SK-N-SH treated with all-trans-retinoic acid at 6 μM for 48 hours (cell line): ENCODE measurements around the gene EIF3B.

Source experiments
- ESRRG ChIP-seq: fragments of 250-450 bp; sonication (Bioruptor Pico); IDR thresholded peaks from 2 replicates; pipeline ENCODE4 v1.6.1; 2021; ENCODE audit warnings: mild to moderate bottlenecking
- GLIS3 ChIP-seq: fragments of 250-450 bp; sonication (Bioruptor Pico); IDR thresholded peaks from 2 replicates; pipeline ENCODE4 v1.5.0; 2020; ENCODE audit warnings: mild to moderate bottlenecking, moderate library complexity
- OSR1 ChIP-seq: fragments of 250-450 bp; sonication (Bioruptor Pico); IDR thresholded peaks from 2 replicates; pipeline ENCODE4 v1.8.0; 2022; ENCODE audit warnings: moderate library complexity, mild to moderate bottlenecking, inconsistent platforms
- PPARA ChIP-seq: fragments of 250-450 bp; sonication (Bioruptor Pico); IDR thresholded peaks from 2 replicates; pipeline ENCODE4 v1.5.0; 2020; ENCODE audit warnings: mild to moderate bottlenecking, borderline replicate concordance
- RARB ChIP-seq: fragments of 250-450 bp; sonication (Bioruptor Pico); IDR thresholded peaks from 2 replicates; pipeline ENCODE4 v1.8.0; 2021; ENCODE audit warnings: mild to moderate bottlenecking, moderate library complexity
- TCF4 ChIP-seq: fragments of 250-450 bp; sonication (Bioruptor Pico); IDR thresholded peaks from 2 replicates; pipeline ENCODE4 v1.8.0; 2021; ENCODE audit warnings: mild to moderate bottlenecking, moderate library complexity, borderline replicate concordance
- TOX ChIP-seq: fragments of 250-450 bp; sonication (Bioruptor Pico); IDR thresholded peaks from 2 replicates; pipeline ENCODE4 v1.8.0; 2021; ENCODE audit warnings: mild to moderate bottlenecking, moderate library complexity, borderline replicate concordance
- ZFP3 ChIP-seq: fragments of 250-450 bp; sonication (Bioruptor Pico); IDR thresholded peaks from 2 replicates; pipeline ENCODE4 v1.5.0; 2020; ENCODE audit warnings: mild to moderate bottlenecking, moderate library complexity
- ZNF70 ChIP-seq: fragments of 450-650 bp; formaldehyde crosslinking; IDR thresholded peaks from 2 replicates; pipeline ENCODE4 v1.5.0; 2020; ENCODE audit warnings: mild to moderate bottlenecking, moderate library complexity
- ZNF8 ChIP-seq: fragments of 450-650 bp; formaldehyde crosslinking; IDR thresholded peaks from 2 replicates; pipeline ENCODE4 v1.5.0; 2020; ENCODE audit warnings: mild to moderate bottlenecking, moderate library complexity
- TF ChIP-seq, protein P1 (sequence below): fragments of 250-450 bp; sonication (Bioruptor Pico); IDR thresholded peaks from 2 replicates; pipeline ENCODE4 v1.8.0; 2020; ENCODE audit warnings: mild to moderate bottlenecking, moderate library complexity, borderline replicate concordance
- TF ChIP-seq, protein P2 (sequence below): fragments of 250-450 bp; sonication (Bioruptor Pico); IDR thresholded peaks from 2 replicates; pipeline ENCODE4 v1.5.1; 2020; ENCODE audit warnings: low read depth, mild to moderate bottlenecking, moderate library complexity
- TF ChIP-seq, protein P3 (sequence below): fragments of 250-450 bp; sonication (Bioruptor Pico); IDR thresholded peaks from 2 replicates; pipeline ENCODE4 v1.8.0; 2021; ENCODE audit warnings: low read depth, mild to moderate bottlenecking, moderate library complexity, borderline replicate concordance
- TF ChIP-seq, protein P4 (sequence below): fragments of 250-450 bp; sonication (Bioruptor Pico); IDR thresholded peaks from 2 replicates; pipeline ENCODE4 v1.5.1; 2021; ENCODE audit warnings: mild to moderate bottlenecking, moderate library complexity

DNA sequence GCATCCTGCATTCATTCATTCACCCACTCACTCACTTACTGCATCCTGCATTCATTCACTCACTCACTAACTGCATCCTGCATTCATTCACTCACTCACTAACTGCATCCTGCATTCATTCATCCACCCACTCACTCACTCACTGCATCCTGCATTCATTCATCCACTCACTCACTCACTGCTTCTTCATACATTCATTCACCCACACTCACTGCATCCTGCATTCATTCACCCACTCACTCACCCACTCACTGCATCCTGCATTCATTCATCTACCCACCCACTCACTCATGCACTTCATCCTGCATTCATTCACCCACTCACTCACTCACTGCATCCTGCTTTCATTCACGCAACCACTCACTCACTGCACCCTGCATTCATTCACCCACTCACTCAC lies 38.8 kb upstream of the EIF3B start:
- TF ChIP-seq ZNF8 (CRISPR knock-in tag) (no peak), OSR1 (CRISPR knock-in tag) (no peak), TCF4 (no peak), ZFP3 (CRISPR knock-in tag) (no peak), TOX (CRISPR knock-in tag) (no peak), ZNF70 (CRISPR knock-in tag) (no peak), ESRRG (CRISPR knock-in tag) (no peak), RARB (CRISPR knock-in tag) (no peak), GLIS3 (CRISPR knock-in tag) (no peak), PPARA (CRISPR knock-in tag) (no peak)
- TF ChIP-seq, protein P1, sequence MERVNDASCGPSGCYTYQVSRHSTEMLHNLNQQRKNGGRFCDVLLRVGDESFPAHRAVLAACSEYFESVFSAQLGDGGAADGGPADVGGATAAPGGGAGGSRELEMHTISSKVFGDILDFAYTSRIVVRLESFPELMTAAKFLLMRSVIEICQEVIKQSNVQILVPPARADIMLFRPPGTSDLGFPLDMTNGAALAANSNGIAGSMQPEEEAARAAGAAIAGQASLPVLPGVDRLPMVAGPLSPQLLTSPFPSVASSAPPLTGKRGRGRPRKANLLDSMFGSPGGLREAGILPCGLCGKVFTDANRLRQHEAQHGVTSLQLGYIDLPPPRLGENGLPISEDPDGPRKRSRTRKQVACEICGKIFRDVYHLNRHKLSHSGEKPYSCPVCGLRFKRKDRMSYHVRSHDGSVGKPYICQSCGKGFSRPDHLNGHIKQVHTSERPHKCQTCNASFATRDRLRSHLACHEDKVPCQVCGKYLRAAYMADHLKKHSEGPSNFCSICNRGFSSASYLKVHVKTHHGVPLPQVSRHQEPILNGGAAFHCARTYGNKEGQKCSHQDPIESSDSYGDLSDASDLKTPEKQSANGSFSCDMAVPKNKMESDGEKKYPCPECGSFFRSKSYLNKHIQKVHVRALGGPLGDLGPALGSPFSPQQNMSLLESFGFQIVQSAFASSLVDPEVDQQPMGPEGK (CRISPR knock-in tag) = no peak
- TF ChIP-seq, protein P2, sequence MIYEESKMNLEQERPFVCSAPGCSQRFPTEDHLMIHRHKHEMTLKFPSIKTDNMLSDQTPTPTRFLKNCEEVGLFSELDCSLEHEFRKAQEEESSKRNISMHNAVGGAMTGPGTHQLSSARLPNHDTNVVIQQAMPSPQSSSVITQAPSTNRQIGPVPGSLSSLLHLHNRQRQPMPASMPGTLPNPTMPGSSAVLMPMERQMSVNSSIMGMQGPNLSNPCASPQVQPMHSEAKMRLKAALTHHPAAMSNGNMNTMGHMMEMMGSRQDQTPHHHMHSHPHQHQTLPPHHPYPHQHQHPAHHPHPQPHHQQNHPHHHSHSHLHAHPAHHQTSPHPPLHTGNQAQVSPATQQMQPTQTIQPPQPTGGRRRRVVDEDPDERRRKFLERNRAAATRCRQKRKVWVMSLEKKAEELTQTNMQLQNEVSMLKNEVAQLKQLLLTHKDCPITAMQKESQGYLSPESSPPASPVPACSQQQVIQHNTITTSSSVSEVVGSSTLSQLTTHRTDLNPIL (CRISPR knock-in tag) = no peak
- TF ChIP-seq, protein P3, sequence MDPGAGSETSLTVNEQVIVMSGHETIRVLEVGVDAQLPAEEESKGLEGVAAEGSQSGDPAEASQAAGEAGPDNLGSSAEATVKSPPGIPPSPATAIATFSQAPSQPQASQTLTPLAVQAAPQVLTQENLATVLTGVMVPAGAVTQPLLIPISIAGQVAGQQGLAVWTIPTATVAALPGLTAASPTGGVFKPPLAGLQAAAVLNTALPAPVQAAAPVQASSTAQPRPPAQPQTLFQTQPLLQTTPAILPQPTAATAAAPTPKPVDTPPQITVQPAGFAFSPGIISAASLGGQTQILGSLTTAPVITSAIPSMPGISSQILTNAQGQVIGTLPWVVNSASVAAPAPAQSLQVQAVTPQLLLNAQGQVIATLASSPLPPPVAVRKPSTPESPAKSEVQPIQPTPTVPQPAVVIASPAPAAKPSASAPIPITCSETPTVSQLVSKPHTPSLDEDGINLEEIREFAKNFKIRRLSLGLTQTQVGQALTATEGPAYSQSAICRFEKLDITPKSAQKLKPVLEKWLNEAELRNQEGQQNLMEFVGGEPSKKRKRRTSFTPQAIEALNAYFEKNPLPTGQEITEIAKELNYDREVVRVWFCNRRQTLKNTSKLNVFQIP (CRISPR knock-in tag) = no peak
- TF ChIP-seq, protein P4, sequence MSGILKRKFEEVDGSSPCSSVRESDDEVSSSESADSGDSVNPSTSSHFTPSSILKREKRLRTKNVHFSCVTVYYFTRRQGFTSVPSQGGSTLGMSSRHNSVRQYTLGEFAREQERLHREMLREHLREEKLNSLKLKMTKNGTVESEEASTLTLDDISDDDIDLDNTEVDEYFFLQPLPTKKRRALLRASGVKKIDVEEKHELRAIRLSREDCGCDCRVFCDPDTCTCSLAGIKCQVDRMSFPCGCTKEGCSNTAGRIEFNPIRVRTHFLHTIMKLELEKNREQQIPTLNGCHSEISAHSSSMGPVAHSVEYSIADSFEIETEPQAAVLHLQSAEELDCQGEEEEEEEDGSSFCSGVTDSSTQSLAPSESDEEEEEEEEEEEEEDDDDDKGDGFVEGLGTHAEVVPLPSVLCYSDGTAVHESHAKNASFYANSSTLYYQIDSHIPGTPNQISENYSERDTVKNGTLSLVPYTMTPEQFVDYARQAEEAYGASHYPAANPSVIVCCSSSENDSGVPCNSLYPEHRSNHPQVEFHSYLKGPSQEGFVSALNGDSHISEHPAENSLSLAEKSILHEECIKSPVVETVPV (CRISPR knock-in tag) = no peak
